Mesendoderm (in vitro differentiated cells): ENCODE results near the gene CFAP20DC.
"Not testable (repeated sequence)": the region's sequence is repeated elsewhere in the genome, so short reads cannot be mapped to it uniquely, and the experiment has no call there.

Experiments used
- DNase-seq: peaks from one replicate; pipeline ENCODE4 v3.0.0; 2013
- H2AK5ac ChIP-seq: 2 replicates; pipeline ENCODE4 v1.6.1; 2013; ENCODE audit warnings: low read length, inconsistent platforms
- H2BK120ac ChIP-seq: 2 replicates; pipeline ENCODE4 v1.6.1; 2013; ENCODE audit warnings: low read depth, mild to moderate bottlenecking, low read length, moderate library complexity, mixed read lengths
- H2BK15ac ChIP-seq: replicated peaks from 2 replicates; pipeline ENCODE4 v1.6.1; 2013; ENCODE audit warnings: low read depth, mild to moderate bottlenecking, moderate library complexity
- H2BK5ac ChIP-seq: 2 replicates; pipeline ENCODE4 v1.6.1; 2013; ENCODE audit warnings: low read length, inconsistent platforms
- H3K18ac ChIP-seq: 2 replicates; pipeline ENCODE4 v1.6.1; 2013; ENCODE audit warnings: mild to moderate bottlenecking, low read length, mixed read lengths
- H3K23ac ChIP-seq: one replicate; pipeline ENCODE4 v1.6.1; 2013; ENCODE audit warnings: low read length
- H3K27ac ChIP-seq: 2 replicates; pipeline ENCODE4 v1.5.1; 2013; ENCODE audit warnings: low read depth, mild to moderate bottlenecking, inconsistent platforms, low read length, moderate library complexity
- H3K27me3 ChIP-seq: 2 replicates; pipeline ENCODE4 v1.6.1; 2013; ENCODE audit warnings: low read length, control low read depth, mild to moderate bottlenecking, inconsistent platforms; ENCODE audit not compliant: insufficient read depth, poor library complexity
- H3K36me3 ChIP-seq: 2 replicates; pipeline ENCODE4 v1.6.1; 2013; ENCODE audit warnings: low read length, inconsistent platforms; ENCODE audit not compliant: control insufficient read depth, insufficient read depth
- H3K4ac ChIP-seq: one replicate; pipeline ENCODE4 v1.6.1; 2013; ENCODE audit warnings: low read depth, mild to moderate bottlenecking, low read length, moderate library complexity
- H3K4me1 ChIP-seq: 2 replicates; pipeline ENCODE4 v1.6.1; 2013; ENCODE audit warnings: low read depth, low read length, inconsistent platforms; ENCODE audit not compliant: control insufficient read depth
- H3K4me2 ChIP-seq: 2 replicates; pipeline ENCODE4 v1.6.1; 2013; ENCODE audit warnings: low read length
- H3K4me3 ChIP-seq: 2 replicates; pipeline ENCODE4 v1.5.1; 2013; ENCODE audit warnings: mild to moderate bottlenecking, low read length
- H3K56ac ChIP-seq: one replicate; pipeline ENCODE4 v1.6.1; 2013; ENCODE audit warnings: low read length
- H3K79me1 ChIP-seq: 2 replicates; pipeline ENCODE4 v1.6.1; 2013; ENCODE audit warnings: low read length, inconsistent platforms
- H3K79me2 ChIP-seq: 2 replicates; pipeline ENCODE4 v1.6.1; 2013; ENCODE audit warnings: mild to moderate bottlenecking, low read length; ENCODE audit not compliant: control insufficient read depth, insufficient read depth
- H3K9ac ChIP-seq: 2 replicates; pipeline ENCODE4 v1.6.1; 2013; ENCODE audit warnings: low read length, inconsistent platforms
- H4K5ac ChIP-seq: one replicate; pipeline ENCODE4 v1.6.1; 2013; ENCODE audit warnings: low read length
- H4K8ac ChIP-seq: one replicate; pipeline ENCODE4 v1.6.1; 2013; ENCODE audit warnings: low read depth, mild to moderate bottlenecking, control low read depth, low read length, moderate library complexity
- WGBS: extraction: QIAGEN DNeasy Blood & Tissue Kit; methylation state at CpG from one replicate; pipeline ENCODE4 v1.1.7; 2013; ENCODE audit warnings: low lambda C conversion rate, missing lambda C conversion rate; ENCODE audit not compliant: insufficient coverage; ENCODE audit errors: extremely low coverage; 5-methylcytosine and 5-hydroxymethylcytosine counted together

Gene CFAP20DC

GRCh38 chr3:58848826-58849225 is 201.0 kb downstream of the CFAP20DC start:
- no CpG with 5 or more reads among the region's 7 CpGs for WGBS
- Histone ChIP-seq H4K5ac (no peak overlapping the region), H3K23ac (no peak overlapping the region), H3K4ac (no peak overlapping the region), H3K79me2 (no peaks in the 10 kb centered on the region), H3K4me3 (no peak overlapping the region), H3K4me2 (no peak overlapping the region), H2BK120ac (no peak overlapping the region), H4K8ac (no peak overlapping the region), H2BK15ac (no peak overlapping the region), H3K18ac (no peak overlapping the region), H3K36me3 (no peaks in the 10 kb centered on the region), H3K27me3 (no peaks in the 10 kb centered on the region), H2BK5ac (no peak overlapping the region), H2AK5ac (no peak overlapping the region), H3K9ac (no peak overlapping the region), H3K56ac (no peak overlapping the region), H3K79me1 (no peaks in the 10 kb centered on the region), H3K27ac (no peak overlapping the region), H3K4me1 (no peaks in the 10 kb centered on the region)
- no peak for DNase-seq

GRCh38 chr3:58842050-58842747 is 207.6 kb downstream of the CFAP20DC start:
- H2BK5ac ChIP-seq, H3K27ac ChIP-seq: not testable (repeated sequence)

GRCh38 chr3:58840949-58841348 is 208.9 kb downstream of the CFAP20DC start:
- Histone ChIP-seq H2BK5ac (no peak overlapping the region), H3K27me3 (no peaks in the 10 kb centered on the region), H3K23ac (no peak overlapping the region), H2BK120ac (no peak overlapping the region), H3K18ac (no peak overlapping the region), H2AK5ac (no peak overlapping the region), H3K4ac (no peak overlapping the region), H3K36me3 (no peaks in the 10 kb centered on the region), H3K9ac (no peak overlapping the region), H3K4me1 (no peaks in the 10 kb centered on the region), H3K56ac (no peak overlapping the region), H3K27ac (no peak overlapping the region), H4K5ac (no peak overlapping the region), H3K4me2 (no peak overlapping the region), H3K4me3 (no peak overlapping the region), H4K8ac (no peak overlapping the region), H3K79me1 (no peaks in the 10 kb centered on the region), H2BK15ac (no peak overlapping the region), H3K79me2 (no peaks in the 10 kb centered on the region)
- DNase-seq = no peak

More at GRCh38 chr3:58842050-58842747, 207.6 kb downstream of the CFAP20DC start:
- DNase-seq, H3K4me2 ChIP-seq, H3K56ac ChIP-seq, H2BK15ac ChIP-seq, H3K18ac ChIP-seq, H3K9ac ChIP-seq, H3K79me1 ChIP-seq, H3K4me1 ChIP-seq, H3K79me2 ChIP-seq, H2BK120ac ChIP-seq, H3K23ac ChIP-seq, H3K4me3 ChIP-seq, H2AK5ac ChIP-seq, H4K5ac ChIP-seq, H3K27me3 ChIP-seq, H4K8ac ChIP-seq, H3K4ac ChIP-seq, H3K36me3 ChIP-seq: not testable (repeated sequence)
- no CpG with 5 or more reads among the region's 34 CpGs for WGBS

GRCh38 chr3:58839964-58840363 is 209.9 kb downstream of the CFAP20DC start:
- no peak for DNase-seq
- Histone ChIP-seq H3K4ac (no peak overlapping the region), H4K5ac (no peak overlapping the region), H3K4me1 (no peaks in the 10 kb centered on the region), H3K27me3 (no peaks in the 10 kb centered on the region), H3K23ac (no peak overlapping the region), H3K56ac (no peak overlapping the region), H3K18ac (no peak overlapping the region), H3K4me2 (no peak overlapping the region), H2BK5ac (no peak overlapping the region), H3K27ac (no peak overlapping the region), H2BK120ac (no peak overlapping the region), H3K9ac (no peak overlapping the region), H3K79me1 (no peaks in the 10 kb centered on the region), H3K79me2 (no peaks in the 10 kb centered on the region), H2AK5ac (no peak overlapping the region), H3K4me3 (no peak overlapping the region), H2BK15ac (no peak overlapping the region), H3K36me3 (no peaks in the 10 kb centered on the region), H4K8ac (no peak overlapping the region)
- WGBS = no CpG with 5 or more reads among the region's 1 CpG

- Histone ChIP-seq H3K4me2 (no peak overlapping the region), H3K4ac (no peak overlapping the region), H3K4me3 (no peak overlapping the region), H3K18ac (no peak overlapping the region), H3K27ac (no peak overlapping the region), H2BK120ac (no peak overlapping the region), H3K79me1 (no peaks in the 10 kb centered on the region), H4K5ac (no peak overlapping the region), H3K36me3 (no peaks in the 10 kb centered on the region), H2BK15ac (no peak overlapping the region), H3K56ac (no peak overlapping the region), H3K9ac (no peak overlapping the region), H3K4me1 (no peaks in the 10 kb centered on the region), H4K8ac (no peak overlapping the region), H3K23ac (no peak overlapping the region), H2AK5ac (no peak overlapping the region), H3K27me3 (no peaks in the 10 kb centered on the region), H2BK5ac (no peak overlapping the region), H3K79me2 (no peaks in the 10 kb centered on the region)
- DNase-seq = peak; percentile 22
Observed at GRCh38 chr3:58839187-58839586, 210.6 kb downstream of the CFAP20DC start.

GRCh38 chr3:58837856-58838255 is 212.0 kb downstream of the CFAP20DC start:
- Histone ChIP-seq H3K56ac (no peak overlapping the region), H4K5ac (no peak overlapping the region), H2BK120ac (no peak overlapping the region), H3K79me2 (no peaks in the 10 kb centered on the region), H3K4ac (no peak overlapping the region), H2AK5ac (no peak overlapping the region), H4K8ac (no peak overlapping the region), H3K36me3 (no peaks in the 10 kb centered on the region), H3K23ac (no peak overlapping the region), H3K4me2 (no peak overlapping the region), H2BK15ac (no peak overlapping the region), H3K27me3 (no peaks in the 10 kb centered on the region), H3K79me1 (no peaks in the 10 kb centered on the region), H3K4me1 (no peaks in the 10 kb centered on the region), H3K4me3 (no peak overlapping the region), H2BK5ac (no peak overlapping the region), H3K27ac (no peak overlapping the region), H3K9ac (no peak overlapping the region), H3K18ac (no peak overlapping the region)
- no peak for DNase-seq
- WGBS = no CpG with 5 or more reads among the region's 4 CpGs
